GM12878 (cell line): Measurements from ENCODE around the gene TBCK.

Experiments used
- CREB1 ChIP-seq: IDR thresholded peaks from 2 replicates; pipeline ENCODE4 v1.6.1; 2012; ENCODE audit warnings: low read depth, mild to moderate bottlenecking, inconsistent platforms
- FOXM1 ChIP-seq: IDR thresholded peaks from 2 replicates; pipeline ENCODE4 v1.6.1; 2012; ENCODE audit warnings: low read depth, mild to moderate bottlenecking, inconsistent platforms, low read length, moderate library complexity
- POLR2AphosphoS5 ChIP-seq: IDR thresholded peaks from 2 replicates; pipeline ENCODE4 v1.6.1; 2011; ENCODE audit warnings: mild to moderate bottlenecking, low read length, inconsistent platforms

GRCh38 chr4:106266201-106266600 is 49.8 kb downstream of the TBCK start:
- TF ChIP-seq FOXM1 = no peak
- TF ChIP-seq CREB1 = no peak
- no peak for TF ChIP-seq POLR2AphosphoS5
